K562 (cell line): ENCODE data around the gene PAFAH1B1. TPM values are rescaled to one million over a fixed set of nuclear protein-coding genes. Genes with fewer than 3 reads are reported as not detected.

Experiments
- FOXK2 ChIP-seq, 2 experiments: fragments of 450-650 bp; IDR thresholded peaks in 1 of 2; conservative IDR thresholded peaks in 1 of 2; 2 replicates each; pipeline ENCODE4 v1.6.1; 2016; ENCODE audit warnings: low read depth in 2 of 2, mild to moderate bottlenecking in 1 of 2
- MCM7 ChIP-seq, 2 experiments: fragments of 450-650 bp; IDR thresholded peaks; 2 replicates each; pipeline ENCODE4 v1.6.1; 2016 to 2018
- MED1 ChIP-seq: sonication (generic); formaldehyde crosslinking; IDR thresholded peaks from 2 replicates; pipeline ENCODE4 v1.8.1; 2023; ENCODE audit warnings: missing genetic modification reagents, borderline replicate concordance
- MEIS2 ChIP-seq: fragments of 450-650 bp; IDR thresholded peaks from 2 replicates; pipeline ENCODE4 v1.6.1; 2014; ENCODE audit warnings: mild to moderate bottlenecking; ENCODE audit not compliant: partially characterized antibody
- NCOA1 ChIP-seq: fragments of 450-650 bp; IDR thresholded peaks from 2 replicates; pipeline ENCODE4 v1.6.1; 2016; ENCODE audit warnings: low read depth
- NFYB ChIP-seq: IDR thresholded peaks from 2 replicates; pipeline ENCODE4 v1.6.1; 2011; ENCODE audit warnings: mild to moderate bottlenecking, moderate library complexity; ENCODE audit not compliant: insufficient read length; ENCODE audit errors: extremely low read depth
- NR2C2 ChIP-seq, 2 experiments: fragments of 200-800 bp in 1 of 2; sonication (Bioruptor generic) in 1 of 2; sonication (generic) in 1 of 2; formaldehyde crosslinking in 1 of 2; IDR thresholded peaks; 2 replicates each; pipeline versions ENCODE4 v1.6.1 to v1.8.0; 2016 to 2022; ENCODE audit warnings: mild to moderate bottlenecking in 1 of 2, missing compliant biosample characterization in 1 of 2, missing genetic modification characterization in 1 of 2, missing genetic modification reagents in 1 of 2
- PML ChIP-seq: IDR thresholded peaks from 2 replicates; pipeline ENCODE4 v1.6.1; 2012; ENCODE audit warnings: low read length, inconsistent platforms
- PURB ChIP-seq: sonication (generic); formaldehyde crosslinking; IDR thresholded peaks from 2 replicates; pipeline ENCODE4 v1.9.0; 2021; ENCODE audit warnings: low read depth, mild to moderate bottlenecking, missing genetic modification reagents
- RBM17 ChIP-seq: fragments of 200-400 bp; formaldehyde crosslinking; IDR thresholded peaks from 2 replicates; pipeline ENCODE4 v1.6.1; 2017; ENCODE audit warnings: low read depth, mild to moderate bottlenecking, low read length, borderline replicate concordance
- TCF3 ChIP-seq: sonication (generic); formaldehyde crosslinking; IDR thresholded peaks from 2 replicates; pipeline ENCODE4 v1.4.0; 2020; ENCODE audit warnings: mild to moderate bottlenecking, missing genetic modification reagents
- TSC22D4 ChIP-seq: fragments of 450-650 bp; IDR thresholded peaks from 2 replicates; pipeline ENCODE4 v1.6.1; 2016; ENCODE audit warnings: missing genetic modification characterization, missing biosample characterization, control low read depth
- ZNF79 ChIP-seq: fragments of 250-450 bp; sonication (Bioruptor Pico); IDR thresholded peaks from 2 replicates; pipeline ENCODE4 v1.4.0; 2020; ENCODE audit warnings: low read depth, mild to moderate bottlenecking, moderate library complexity
- polyA plus RNA-seq, 8 experiments: library from polyadenylated mRNA; depleted of rRNA in 4 of 8; stranded (reverse) in 5 of 8; unstranded in 3 of 8; fragments of >200 nt; fragmentation: Nextera tagmentation in 2 of 8; fragmentation: Illumina TruSeq in 1 of 8; extraction: Ambion mirVana in 2 of 8; extraction: Trizol in 1 of 8; gene quantifications; 2 replicates each; pipeline versions ENCODE4 v1.2.1 to v1.2.3, GENCODE V29; 2011 to 2014; ENCODE audit warnings: inconsistent platforms in 1 of 8, missing spikeins in 1 of 8
- total RNA-seq, 7 experiments: library from RNA; depleted of rRNA in 6 of 7; stranded (reverse); fragments of >200 nt in 6 of 7; fragmentation: Illumina TruSeq in 2 of 7; extraction: Trizol in 2 of 7; gene quantifications; 2 replicates each; pipeline versions ENCODE4 v1.2.1 to v1.2.3, GENCODE V29; 2011 to 2021; ENCODE audit warnings: low replicate concordance in 1 of 7
- TF ChIP-seq, protein P1 (sequence below), 2 experiments: fragments of 450-650 bp in 1 of 2; sonication (generic) in 1 of 2; formaldehyde crosslinking in 1 of 2; IDR thresholded peaks; 2 replicates each; pipeline versions ENCODE4 v1.7.1 to v1.9.0; 2016 to 2022; ENCODE audit warnings: inconsistent platforms in 1 of 2, mild to moderate bottlenecking in 1 of 2, missing genetic modification reagents in 1 of 2
- TF ChIP-seq, protein P2 (sequence below): sonication (generic); formaldehyde crosslinking; IDR thresholded peaks from 2 replicates; pipeline ENCODE4 v1.8.0; 2022; ENCODE audit warnings: mild to moderate bottlenecking, missing genetic modification reagents
- TF ChIP-seq, protein P3 (sequence below): fragments of 450-650 bp; conservative IDR thresholded peaks from 2 replicates; pipeline ENCODE4 v1.6.1; 2016; ENCODE audit warnings: missing genetic modification characterization, low read depth, mild to moderate bottlenecking, control low read depth, missing compliant biosample characterization

PAFAH1B1 gene
- total and polyA plus RNA-seq, 9 of the 15 experiments (the other 6 are each of a cell fraction or from before 2014, with no cell fraction given): 23.3 to 66.4 (median 40.2) TPM

DNA sequence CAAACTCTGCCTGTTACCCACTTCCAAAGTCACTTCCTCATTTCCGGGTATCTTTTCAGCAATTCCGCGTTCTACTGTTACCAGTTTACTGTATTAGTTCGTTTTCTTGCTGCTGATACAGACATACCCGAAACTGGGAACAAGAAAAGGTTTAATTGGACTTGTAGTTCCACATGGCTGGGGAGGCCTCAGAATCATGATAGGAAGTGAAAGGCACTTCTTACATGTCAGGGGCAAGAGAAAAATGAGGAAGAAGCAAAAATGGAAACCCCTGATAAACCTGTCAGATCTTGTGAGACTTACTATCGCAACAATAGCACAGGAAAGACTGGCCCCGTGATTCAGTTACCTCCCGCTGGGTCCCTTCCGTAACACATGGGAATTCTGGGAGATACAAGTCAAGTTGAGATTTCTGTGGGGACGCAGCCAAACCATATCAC, 30.9 kb downstream of the PAFAH1B1 start (continued):
- TF ChIP-seq PURB (CRISPR knock-in tag) (no peak), NCOA1 (no peak), PML (0 out of 2 replicates have a peak, but pooled peaks have one; percentile 18), TSC22D4 (tag) (no peak), MCM7 (IDR thresholded peaks at IDR 0.05) (no peak), FOXK2 (conservative IDR thresholded peaks at IDR 0.05 in 1 of 2, IDR thresholded peaks at IDR 0.05 in 1 of 2; ENCODE audit: low read depth in 2 of 2) (no peak; a peak in 1 of 4 replicates), MED1 (CRISPR knock-in tag) (no peak), RBM17 (no peak), NFYB (no peak), NR2C2 (CRISPR knock-in tag; IDR thresholded peaks at IDR 0.05) (no peak), NR2C2 (tag; IDR thresholded peaks at IDR 0.05) (no peak), MEIS2 (peak; percentile 92), ZNF79 (CRISPR knock-in tag) (no peak), TCF3 (peak; percentile 69)
- TF ChIP-seq, protein P1, sequence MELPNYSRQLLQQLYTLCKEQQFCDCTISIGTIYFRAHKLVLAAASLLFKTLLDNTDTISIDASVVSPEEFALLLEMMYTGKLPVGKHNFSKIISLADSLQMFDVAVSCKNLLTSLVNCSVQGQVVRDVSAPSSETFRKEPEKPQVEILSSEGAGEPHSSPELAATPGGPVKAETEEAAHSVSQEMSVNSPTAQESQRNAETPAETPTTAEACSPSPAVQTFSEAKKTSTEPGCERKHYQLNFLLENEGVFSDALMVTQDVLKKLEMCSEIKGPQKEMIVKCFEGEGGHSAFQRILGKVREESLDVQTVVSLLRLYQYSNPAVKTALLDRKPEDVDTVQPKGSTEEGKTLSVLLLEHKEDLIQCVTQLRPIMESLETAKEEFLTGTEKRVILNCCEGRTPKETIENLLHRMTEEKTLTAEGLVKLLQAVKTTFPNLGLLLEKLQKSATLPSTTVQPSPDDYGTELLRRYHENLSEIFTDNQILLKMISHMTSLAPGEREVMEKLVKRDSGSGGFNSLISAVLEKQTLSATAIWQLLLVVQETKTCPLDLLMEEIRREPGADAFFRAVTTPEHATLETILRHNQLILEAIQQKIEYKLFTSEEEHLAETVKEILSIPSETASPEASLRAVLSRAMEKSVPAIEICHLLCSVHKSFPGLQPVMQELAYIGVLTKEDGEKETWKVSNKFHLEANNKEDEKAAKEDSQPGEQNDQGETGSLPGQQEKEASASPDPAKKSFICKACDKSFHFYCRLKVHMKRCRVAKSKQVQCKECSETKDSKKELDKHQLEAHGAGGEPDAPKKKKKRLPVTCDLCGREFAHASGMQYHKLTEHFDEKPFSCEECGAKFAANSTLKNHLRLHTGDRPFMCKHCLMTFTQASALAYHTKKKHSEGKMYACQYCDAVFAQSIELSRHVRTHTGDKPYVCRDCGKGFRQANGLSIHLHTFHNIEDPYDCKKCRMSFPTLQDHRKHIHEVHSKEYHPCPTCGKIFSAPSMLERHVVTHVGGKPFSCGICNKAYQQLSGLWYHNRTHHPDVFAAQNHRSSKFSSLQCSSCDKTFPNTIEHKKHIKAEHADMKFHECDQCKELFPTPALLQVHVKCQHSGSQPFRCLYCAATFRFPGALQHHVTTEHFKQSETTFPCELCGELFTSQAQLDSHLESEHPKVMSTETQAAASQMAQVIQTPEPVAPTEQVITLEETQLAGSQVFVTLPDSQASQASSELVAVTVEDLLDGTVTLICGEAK (IDR thresholded peaks at IDR 0.05): no peak
- TF ChIP-seq, protein P1 (CRISPR knock-in tag; IDR thresholded peaks at IDR 0.05): no peak
- TF ChIP-seq, protein P2, sequence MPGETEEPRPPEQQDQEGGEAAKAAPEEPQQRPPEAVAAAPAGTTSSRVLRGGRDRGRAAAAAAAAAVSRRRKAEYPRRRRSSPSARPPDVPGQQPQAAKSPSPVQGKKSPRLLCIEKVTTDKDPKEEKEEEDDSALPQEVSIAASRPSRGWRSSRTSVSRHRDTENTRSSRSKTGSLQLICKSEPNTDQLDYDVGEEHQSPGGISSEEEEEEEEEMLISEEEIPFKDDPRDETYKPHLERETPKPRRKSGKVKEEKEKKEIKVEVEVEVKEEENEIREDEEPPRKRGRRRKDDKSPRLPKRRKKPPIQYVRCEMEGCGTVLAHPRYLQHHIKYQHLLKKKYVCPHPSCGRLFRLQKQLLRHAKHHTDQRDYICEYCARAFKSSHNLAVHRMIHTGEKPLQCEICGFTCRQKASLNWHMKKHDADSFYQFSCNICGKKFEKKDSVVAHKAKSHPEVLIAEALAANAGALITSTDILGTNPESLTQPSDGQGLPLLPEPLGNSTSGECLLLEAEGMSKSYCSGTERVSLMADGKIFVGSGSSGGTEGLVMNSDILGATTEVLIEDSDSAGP: no peak
- TF ChIP-seq, protein P3, sequence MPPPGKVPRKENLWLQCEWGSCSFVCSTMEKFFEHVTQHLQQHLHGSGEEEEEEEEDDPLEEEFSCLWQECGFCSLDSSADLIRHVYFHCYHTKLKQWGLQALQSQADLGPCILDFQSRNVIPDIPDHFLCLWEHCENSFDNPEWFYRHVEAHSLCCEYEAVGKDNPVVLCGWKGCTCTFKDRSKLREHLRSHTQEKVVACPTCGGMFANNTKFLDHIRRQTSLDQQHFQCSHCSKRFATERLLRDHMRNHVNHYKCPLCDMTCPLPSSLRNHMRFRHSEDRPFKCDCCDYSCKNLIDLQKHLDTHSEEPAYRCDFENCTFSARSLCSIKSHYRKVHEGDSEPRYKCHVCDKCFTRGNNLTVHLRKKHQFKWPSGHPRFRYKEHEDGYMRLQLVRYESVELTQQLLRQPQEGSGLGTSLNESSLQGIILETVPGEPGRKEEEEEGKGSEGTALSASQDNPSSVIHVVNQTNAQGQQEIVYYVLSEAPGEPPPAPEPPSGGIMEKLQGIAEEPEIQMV: no peak
